GM10847 (cell line): ENCODE measurements around the gene ORMDL2.

Source experiments
- POLR2A ChIP-seq: IDR thresholded peaks from 2 replicates; pipeline ENCODE4 v1.6.1; 2011; ENCODE audit not compliant: insufficient read length; ENCODE audit errors: extremely low read depth

The ORMDL2 gene, protein sequence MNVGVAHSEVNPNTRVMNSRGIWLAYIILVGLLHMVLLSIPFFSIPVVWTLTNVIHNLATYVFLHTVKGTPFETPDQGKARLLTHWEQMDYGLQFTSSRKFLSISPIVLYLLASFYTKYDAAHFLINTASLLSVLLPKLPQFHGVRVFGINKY

DNA sequence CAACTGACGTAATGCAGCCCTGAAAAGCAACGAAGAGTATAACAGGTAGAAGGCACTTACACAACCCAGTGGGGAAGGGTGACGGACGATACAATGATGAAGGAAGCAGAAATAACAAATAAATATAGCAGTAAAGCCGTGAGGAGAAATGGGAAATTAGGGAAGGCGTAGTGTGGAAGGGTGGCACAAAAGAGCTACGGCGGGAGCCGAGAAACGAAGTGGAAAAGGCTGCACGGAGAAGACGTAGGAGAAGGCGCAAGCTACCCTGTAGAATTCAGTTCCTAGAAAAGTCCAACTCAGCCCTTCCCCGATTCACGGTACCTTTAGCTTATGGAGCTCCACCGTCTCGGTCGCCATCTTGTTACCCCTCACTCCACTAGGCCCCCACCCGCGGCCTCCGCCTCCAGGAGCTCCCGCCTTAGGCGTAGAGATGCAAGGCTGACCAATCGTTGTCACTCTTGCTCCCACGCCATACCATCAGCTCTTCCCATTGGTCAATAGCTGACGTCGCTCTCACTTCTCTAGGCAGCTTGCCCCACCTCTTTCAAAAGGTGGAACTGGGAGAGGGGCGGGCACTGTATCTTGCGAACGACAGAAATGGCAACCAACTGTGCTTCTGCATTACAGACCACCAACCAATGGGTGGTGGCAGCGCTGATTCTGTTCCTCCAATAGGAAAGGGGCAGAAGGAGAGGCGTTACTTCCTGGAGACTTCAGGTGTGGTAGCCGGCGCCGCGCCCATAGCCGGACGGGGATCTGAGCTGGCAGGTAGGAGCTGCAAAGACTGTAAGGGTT, at the start of gene ORMDL2, which contains the start of gene SARNP:
TSS of gene ORMDL2 (plus strand) at position 697 of the 795 bp plus-strand sequence. CDS start 959 bp downstream, outside the sequence.
TSS of gene SARNP (minus strand) at position 380 of the 795 bp plus-strand sequence. CDS start at position 357, 23 bp downstream.
- peak; percentile 69 for TF ChIP-seq POLR2A

DNA sequence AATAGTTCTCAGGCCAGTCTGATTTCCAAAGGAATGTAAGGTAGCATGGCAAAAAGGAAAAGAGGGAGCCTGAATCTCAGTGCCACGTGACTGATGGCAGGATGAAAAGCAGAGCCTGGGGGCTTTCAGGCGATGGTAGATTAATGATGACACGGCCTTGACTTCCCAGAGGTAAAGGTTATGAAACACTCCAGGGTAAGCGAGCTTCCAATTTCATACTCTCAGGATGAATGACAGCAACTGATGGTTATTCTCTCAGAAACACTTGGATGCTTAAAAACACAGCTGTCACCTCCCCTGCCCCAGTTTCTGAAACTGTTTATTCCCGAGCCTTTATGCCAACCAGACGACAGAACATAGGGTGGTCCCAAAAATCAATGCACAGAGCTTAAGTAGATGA, 46.1 kb upstream of the ORMDL2 start:
- TF ChIP-seq POLR2A: no peak

DNA sequence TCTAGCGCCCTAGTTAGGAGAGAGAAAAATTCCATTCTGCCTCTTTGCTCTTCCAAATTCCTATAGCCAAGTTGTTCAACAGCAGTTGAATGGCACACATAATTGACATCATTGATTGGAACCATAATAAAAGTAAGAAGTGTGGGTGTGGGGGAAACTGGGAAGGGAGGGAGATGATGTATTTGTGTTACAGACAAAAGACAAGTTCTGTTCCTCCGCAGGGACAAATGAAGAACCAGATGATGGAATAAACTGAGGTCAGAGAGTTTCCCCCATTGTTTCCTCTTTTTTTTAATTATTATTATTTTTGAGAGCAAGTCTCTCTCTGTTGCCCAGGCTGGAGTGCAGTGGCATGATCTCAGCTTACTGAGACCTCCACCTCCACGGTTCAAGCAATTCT, 40.0 kb upstream of the ORMDL2 start:
- no peak for TF ChIP-seq POLR2A

DNA sequence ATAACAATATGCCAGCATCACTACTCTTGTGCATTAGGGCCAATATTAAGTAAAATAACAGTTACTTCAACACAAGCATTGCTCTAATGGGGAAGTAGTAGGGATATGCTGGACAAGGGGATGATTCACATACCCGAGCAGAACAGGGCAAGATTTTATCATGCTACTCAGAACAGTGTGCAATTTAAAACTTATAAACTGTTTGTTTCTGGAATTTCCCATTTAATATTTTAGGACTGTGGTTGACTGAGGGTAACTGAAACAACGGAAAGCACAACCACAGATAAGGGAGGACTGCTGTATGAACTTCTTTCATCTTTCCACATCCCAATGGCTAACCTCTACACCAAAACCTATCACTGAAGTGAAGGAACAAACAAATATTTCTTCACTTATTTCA, 37.2 kb upstream of the ORMDL2 start:
- no peak for TF ChIP-seq POLR2A

DNA sequence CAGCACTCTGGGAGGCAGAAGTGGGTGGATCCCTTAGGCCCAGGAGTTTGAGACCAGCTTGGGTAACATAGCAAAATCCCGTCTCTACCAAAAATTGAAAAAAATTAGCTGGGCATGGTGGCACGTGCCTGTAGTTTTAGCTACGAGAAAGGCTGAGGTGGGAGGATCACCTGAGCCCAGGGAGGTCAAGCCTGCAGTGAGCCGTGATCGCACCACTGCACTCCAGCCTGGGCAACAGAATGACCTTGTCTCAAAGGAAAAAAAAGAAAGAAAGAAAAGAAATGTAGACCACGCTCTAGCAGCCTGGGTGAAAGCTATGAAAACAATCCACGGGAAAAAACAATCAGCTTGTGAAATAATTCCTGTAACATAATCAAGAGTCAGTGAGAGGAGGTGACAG, 29.3 kb upstream of the ORMDL2 start:
- no peak for TF ChIP-seq POLR2A

DNA sequence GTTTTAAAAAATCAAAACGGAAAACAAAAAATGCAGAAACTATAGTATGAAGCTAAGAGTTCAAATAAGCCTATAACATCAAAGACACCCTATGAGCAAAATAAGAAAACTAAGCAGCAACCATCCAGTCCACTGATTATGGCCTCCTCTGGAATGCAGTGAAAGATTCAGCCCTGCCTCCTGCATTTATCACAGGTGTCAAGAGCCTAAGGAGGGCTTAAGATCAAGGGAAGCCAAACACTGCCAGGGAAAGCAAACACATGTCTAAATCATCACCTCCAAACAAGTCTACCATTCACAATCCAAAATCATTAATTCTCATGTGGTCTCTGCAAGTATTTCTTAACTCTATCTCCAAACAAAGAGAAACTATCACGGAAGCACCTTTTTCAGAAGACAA, 28.7 kb upstream of the ORMDL2 start:
- no peak for TF ChIP-seq POLR2A

DNA sequence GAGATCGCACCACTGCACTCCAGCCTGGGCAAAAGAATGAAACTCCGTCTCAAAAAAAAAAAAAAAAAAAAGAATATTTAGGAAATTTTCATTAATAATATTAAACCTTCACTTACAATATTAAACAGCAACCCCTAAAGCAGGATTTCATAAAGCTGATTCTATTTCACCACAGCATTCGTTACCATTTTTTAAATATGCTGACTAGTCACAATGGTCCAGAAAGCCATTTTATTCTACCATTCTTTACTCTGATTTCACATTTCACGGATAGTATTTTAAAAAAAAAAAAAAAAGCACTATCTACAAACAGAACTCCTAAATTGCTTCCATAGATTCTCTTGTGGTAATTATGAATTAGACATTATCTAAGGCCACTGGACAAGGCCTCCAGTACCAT, 27.9 kb upstream of the ORMDL2 start:
- TF ChIP-seq POLR2A: no peak

DNA sequence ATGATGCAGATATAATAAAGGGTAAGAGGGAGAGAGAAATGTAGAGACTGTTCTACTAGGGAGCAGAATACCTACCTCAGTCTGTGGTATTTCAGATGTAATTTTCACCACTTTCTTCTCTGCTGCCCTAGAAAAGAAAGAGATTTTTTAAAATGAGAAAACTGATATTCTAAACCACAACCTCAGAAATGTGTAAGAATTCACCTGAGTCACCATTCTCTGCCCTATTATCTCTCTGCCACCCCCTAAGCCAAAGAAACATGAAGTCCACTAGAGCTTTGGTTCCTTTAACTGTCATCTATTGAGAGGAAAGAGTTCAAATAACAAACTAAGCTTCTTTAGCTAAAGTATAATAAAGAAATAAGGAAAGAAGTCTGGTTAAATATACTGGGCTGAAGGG, 21.9 kb upstream of the ORMDL2 start:
- no peak for TF ChIP-seq POLR2A

DNA sequence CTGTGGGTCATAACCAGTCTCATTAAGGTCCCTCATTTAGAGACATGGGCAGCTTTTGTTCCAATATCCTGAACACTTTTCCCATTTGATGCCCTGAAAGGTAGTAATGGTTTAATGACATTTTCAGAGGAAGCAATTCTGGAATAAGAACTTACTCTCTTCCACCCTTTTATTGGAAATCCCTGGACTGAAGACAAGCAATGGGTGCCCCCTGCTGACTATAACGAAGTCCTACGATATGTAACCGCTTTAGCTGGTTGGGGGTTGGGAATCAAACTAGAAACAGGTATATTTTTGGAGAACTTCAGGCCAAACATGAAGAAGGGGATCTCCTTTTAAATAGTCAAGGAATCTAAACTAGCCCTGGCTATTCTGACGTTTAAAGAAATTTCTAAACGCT, 20.8 kb upstream of the ORMDL2 start:
- TF ChIP-seq POLR2A: no peak

DNA sequence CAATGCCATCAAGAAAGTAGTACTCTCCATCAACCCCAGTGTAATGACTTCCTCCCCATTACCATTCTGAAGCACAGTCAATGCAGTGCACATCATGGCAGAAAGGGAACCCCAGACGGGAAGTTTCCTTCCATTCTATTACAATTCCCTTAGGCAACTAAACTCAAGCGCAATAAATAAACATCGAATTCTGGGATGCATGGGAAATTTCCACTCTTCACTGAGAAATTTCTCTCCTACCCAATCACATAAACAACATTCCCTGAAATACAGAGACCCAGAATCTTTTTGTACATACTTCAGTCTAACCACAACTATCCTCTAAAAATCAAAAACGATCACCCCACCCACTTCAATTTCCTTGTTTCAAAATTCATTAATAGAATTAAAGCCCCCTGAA, 20.3 kb upstream of the ORMDL2 start:
- no peak for TF ChIP-seq POLR2A

DNA sequence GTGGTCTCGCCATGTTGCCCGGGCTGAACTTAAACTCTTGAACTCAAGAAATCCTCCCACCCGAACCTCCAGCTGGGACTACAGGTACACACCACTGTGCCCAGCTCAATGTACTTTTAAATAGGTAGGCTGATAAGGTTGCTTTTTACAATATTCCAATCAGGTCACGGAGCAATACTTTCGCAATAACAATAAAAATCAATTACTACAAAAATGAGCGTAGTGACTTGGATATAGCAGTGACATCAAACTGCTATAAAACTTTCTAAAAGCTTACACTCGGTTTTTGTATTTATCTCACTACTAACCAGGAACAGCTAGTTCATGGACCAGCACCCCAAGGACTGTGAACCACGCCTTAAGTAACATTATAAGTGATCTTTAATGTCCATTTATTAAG, 10.9 kb upstream of the ORMDL2 start:
- TF ChIP-seq POLR2A: no peak

DNA sequence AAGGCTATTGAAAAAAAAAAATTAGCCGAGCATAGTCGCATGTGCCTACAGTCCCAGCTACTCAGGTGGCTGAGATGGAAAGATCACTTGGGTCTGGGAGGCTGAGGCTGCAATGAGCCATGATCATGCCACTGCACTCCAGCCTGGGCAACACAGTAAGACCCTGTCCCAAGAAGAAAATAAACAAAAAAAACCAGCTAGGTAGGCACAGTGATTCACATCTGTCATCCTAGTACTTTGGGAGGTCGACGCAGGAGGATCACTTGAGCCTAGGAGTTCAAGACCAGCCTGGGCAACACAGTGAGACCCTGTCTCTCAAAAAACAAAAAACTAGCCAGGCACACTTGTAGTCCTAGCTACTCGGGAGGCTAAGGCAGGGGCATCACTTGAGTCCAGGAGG, 8.6 kb upstream of the ORMDL2 start:
- no peak for TF ChIP-seq POLR2A

DNA sequence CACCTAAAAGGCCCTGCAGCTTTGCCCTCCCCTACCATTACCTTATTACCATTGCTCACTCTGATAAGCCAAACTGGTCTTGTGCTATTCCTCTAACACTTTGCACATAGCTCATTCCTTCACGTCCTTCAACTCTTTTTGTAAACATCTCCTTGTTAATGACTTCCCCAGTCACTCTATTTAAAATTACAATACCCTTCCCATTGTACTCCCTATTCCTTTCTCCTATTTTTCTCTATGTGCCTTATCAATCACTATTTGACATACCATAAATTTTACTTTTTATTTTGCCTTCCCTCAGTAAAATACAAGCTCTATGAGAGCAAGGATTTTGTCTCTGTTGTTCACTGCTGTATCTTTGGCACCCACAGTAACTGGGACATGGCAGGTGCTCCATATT, 5.8 kb upstream of the ORMDL2 start:
- TF ChIP-seq POLR2A: no peak

DNA sequence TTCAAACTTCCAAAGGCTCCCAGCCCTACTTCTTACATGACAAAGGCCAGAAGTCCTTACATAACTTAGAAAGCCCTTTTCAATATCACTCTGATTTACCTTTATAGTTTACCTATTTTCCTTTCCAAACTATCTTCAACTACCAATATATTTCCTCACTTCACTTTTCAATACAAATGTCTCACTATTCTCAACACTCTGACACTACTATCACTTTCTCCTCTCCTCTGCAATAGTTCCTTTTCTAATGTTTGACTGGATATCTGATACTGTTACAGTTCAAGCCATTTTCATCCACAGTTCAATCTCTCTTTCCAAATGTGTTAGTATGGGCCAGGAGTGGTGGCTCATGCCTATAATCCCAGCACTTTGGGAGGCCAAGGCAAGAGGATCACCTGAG, 3.6 kb upstream of the ORMDL2 start:
- no peak for TF ChIP-seq POLR2A

DNA sequence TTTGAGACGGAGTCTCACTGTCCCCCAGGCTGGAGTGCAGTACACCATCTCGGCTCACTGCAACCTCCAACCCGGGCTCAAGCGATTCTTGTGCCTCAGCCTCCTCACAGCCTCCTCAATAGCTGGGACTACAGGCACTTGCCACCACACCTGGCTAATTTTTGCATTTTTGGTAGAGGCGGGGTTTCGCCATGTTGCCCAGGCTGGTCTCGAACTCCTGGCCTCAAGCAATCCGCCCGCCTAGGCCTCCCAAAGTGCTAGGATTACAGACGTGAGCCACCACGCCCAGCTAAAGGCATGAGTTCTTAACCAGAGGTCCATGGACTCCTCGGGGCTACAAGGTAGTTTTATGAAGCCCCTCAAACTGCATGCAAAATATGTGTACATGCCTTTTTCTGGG, 2.4 kb upstream of the ORMDL2 start:
- TF ChIP-seq POLR2A: no peak

DNA sequence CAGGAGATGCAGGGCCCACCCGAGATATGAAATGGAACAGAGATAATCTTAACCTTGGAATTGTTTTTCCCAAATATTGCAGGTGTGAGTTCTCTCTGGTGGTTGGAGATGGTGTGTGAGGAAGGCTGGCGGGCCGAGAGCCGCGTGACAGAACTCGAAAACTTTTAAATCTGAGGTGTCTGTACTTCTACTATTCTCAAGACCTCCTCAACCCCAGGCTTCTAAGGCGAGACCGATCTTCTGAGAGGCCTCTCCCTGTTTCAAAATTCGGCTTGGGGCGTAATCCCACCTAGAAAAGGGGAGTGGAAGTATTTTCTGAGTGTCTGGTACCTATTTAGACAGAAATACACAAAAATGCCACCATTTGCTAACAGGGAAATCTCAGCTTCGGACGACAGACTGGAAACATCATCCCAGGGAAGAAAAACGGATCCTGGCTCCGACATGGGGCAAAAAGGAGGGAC, 928 bp upstream of the ORMDL2 start:
- no peak for TF ChIP-seq POLR2A
